Mesendoderm (in vitro differentiated cells): ENCODE results near the gene GASK1A.

Experiments
- DNase-seq: peaks from one replicate; pipeline ENCODE4 v3.0.0; 2013
- H2AK5ac ChIP-seq: 2 replicates; pipeline ENCODE4 v1.6.1; 2013; ENCODE audit warnings: low read length, inconsistent platforms
- H2BK120ac ChIP-seq: 2 replicates; pipeline ENCODE4 v1.6.1; 2013; ENCODE audit warnings: low read depth, mild to moderate bottlenecking, low read length, moderate library complexity, mixed read lengths
- H2BK15ac ChIP-seq: replicated peaks from 2 replicates; pipeline ENCODE4 v1.6.1; 2013; ENCODE audit warnings: low read depth, mild to moderate bottlenecking, moderate library complexity
- H2BK5ac ChIP-seq: 2 replicates; pipeline ENCODE4 v1.6.1; 2013; ENCODE audit warnings: low read length, inconsistent platforms
- H3K18ac ChIP-seq: 2 replicates; pipeline ENCODE4 v1.6.1; 2013; ENCODE audit warnings: mild to moderate bottlenecking, low read length, mixed read lengths
- H3K23ac ChIP-seq: one replicate; pipeline ENCODE4 v1.6.1; 2013; ENCODE audit warnings: low read length
- H3K27ac ChIP-seq: 2 replicates; pipeline ENCODE4 v1.5.1; 2013; ENCODE audit warnings: low read depth, mild to moderate bottlenecking, inconsistent platforms, low read length, moderate library complexity
- H3K27me3 ChIP-seq: 2 replicates; pipeline ENCODE4 v1.6.1; 2013; ENCODE audit warnings: low read length, control low read depth, mild to moderate bottlenecking, inconsistent platforms; ENCODE audit not compliant: insufficient read depth, poor library complexity
- H3K36me3 ChIP-seq: 2 replicates; pipeline ENCODE4 v1.6.1; 2013; ENCODE audit warnings: low read length, inconsistent platforms; ENCODE audit not compliant: control insufficient read depth, insufficient read depth
- H3K4ac ChIP-seq: one replicate; pipeline ENCODE4 v1.6.1; 2013; ENCODE audit warnings: low read depth, mild to moderate bottlenecking, low read length, moderate library complexity
- H3K4me1 ChIP-seq: 2 replicates; pipeline ENCODE4 v1.6.1; 2013; ENCODE audit warnings: low read depth, low read length, inconsistent platforms; ENCODE audit not compliant: control insufficient read depth
- H3K4me2 ChIP-seq: 2 replicates; pipeline ENCODE4 v1.6.1; 2013; ENCODE audit warnings: low read length
- H3K4me3 ChIP-seq: 2 replicates; pipeline ENCODE4 v1.5.1; 2013; ENCODE audit warnings: mild to moderate bottlenecking, low read length
- H3K56ac ChIP-seq: one replicate; pipeline ENCODE4 v1.6.1; 2013; ENCODE audit warnings: low read length
- H3K79me1 ChIP-seq: 2 replicates; pipeline ENCODE4 v1.6.1; 2013; ENCODE audit warnings: low read length, inconsistent platforms
- H3K79me2 ChIP-seq: 2 replicates; pipeline ENCODE4 v1.6.1; 2013; ENCODE audit warnings: mild to moderate bottlenecking, low read length; ENCODE audit not compliant: control insufficient read depth, insufficient read depth
- H3K9ac ChIP-seq: 2 replicates; pipeline ENCODE4 v1.6.1; 2013; ENCODE audit warnings: low read length, inconsistent platforms
- H4K5ac ChIP-seq: one replicate; pipeline ENCODE4 v1.6.1; 2013; ENCODE audit warnings: low read length
- H4K8ac ChIP-seq: one replicate; pipeline ENCODE4 v1.6.1; 2013; ENCODE audit warnings: low read depth, mild to moderate bottlenecking, control low read depth, low read length, moderate library complexity
- WGBS: extraction: QIAGEN DNeasy Blood & Tissue Kit; methylation state at CpG from one replicate; pipeline ENCODE4 v1.1.7; 2013; ENCODE audit warnings: low lambda C conversion rate, missing lambda C conversion rate; ENCODE audit not compliant: insufficient coverage; ENCODE audit errors: extremely low coverage; 5-methylcytosine and 5-hydroxymethylcytosine counted together

GASK1A gene

GRCh38 chr3:43034911-43035310 is 55.8 kb downstream of the GASK1A start:
- Histone ChIP-seq H3K27me3 (no peaks in the 10 kb centered on the region), H2BK120ac (no peak overlapping the region), H2BK5ac (no peak overlapping the region), H3K79me2 (no peaks in the 10 kb centered on the region), H3K36me3 (no peaks in the 10 kb centered on the region), H4K5ac (no peak overlapping the region), H3K79me1 (no peaks in the 10 kb centered on the region), H3K9ac (no peak overlapping the region), H3K23ac (no peak overlapping the region), H3K4me1 (no peaks in the 10 kb centered on the region), H3K18ac (no peak overlapping the region), H3K4me2 (no peak overlapping the region), H3K56ac (no peak overlapping the region), H2AK5ac (no peak overlapping the region), H3K27ac (no peak overlapping the region), H3K4ac (no peak overlapping the region), H2BK15ac (no peak overlapping the region), H4K8ac (no peak overlapping the region), H3K4me3 (no peak overlapping the region)
- WGBS, result no CpG with 5 or more reads among the region's 4 CpGs
- no peak for DNase-seq

- H2BK15ac ChIP-seq, result no peak overlapping the region
- DNase-seq, result no peak
- H3K79me2 ChIP-seq, result no peaks in the 10 kb centered on the region
- no peaks in the 10 kb centered on the region for H3K4me1 ChIP-seq
- no peak overlapping the region for H3K4me2 ChIP-seq
- WGBS, result no CpG with 5 or more reads among the region's 5 CpGs
- no peak overlapping the region for H3K18ac ChIP-seq
- H3K56ac ChIP-seq, result no peak overlapping the region
- no peaks in the 10 kb centered on the region for H3K27me3 ChIP-seq
- no peak overlapping the region for H2BK120ac ChIP-seq
- H3K23ac ChIP-seq, result no peak overlapping the region
- H3K4me3 ChIP-seq, result no peak overlapping the region
- H3K36me3 ChIP-seq, result no peaks in the 10 kb centered on the region
- no peak overlapping the region for H3K27ac ChIP-seq
- H2AK5ac ChIP-seq, result no peak overlapping the region
- no peak overlapping the region for H3K9ac ChIP-seq
- H4K5ac ChIP-seq, result no peak overlapping the region
- no peak overlapping the region for H2BK5ac ChIP-seq
- H3K4ac ChIP-seq, result no peak overlapping the region
- H3K79me1 ChIP-seq, result no peaks in the 10 kb centered on the region
- H4K8ac ChIP-seq, result no peak overlapping the region
These were observed 56.8 kb downstream of the GASK1A start for GRCh38 chr3:43035801-43036365.

GRCh38 chr3:43036621-43037423 is 57.7 kb downstream of the GASK1A start:
- Histone ChIP-seq H3K9ac (no peak overlapping the region), H2BK15ac (no peak overlapping the region), H3K4me1 (no peaks in the 10 kb centered on the region), H4K8ac (no peak overlapping the region), H3K79me1 (no peaks in the 10 kb centered on the region), H3K56ac (no peak overlapping the region), H3K36me3 (no peaks in the 10 kb centered on the region), H4K5ac (no peak overlapping the region), H3K23ac (no peak overlapping the region), H2BK120ac (no peak overlapping the region), H3K4ac (no peak overlapping the region), H3K18ac (no peak overlapping the region), H3K27me3 (no peaks in the 10 kb centered on the region), H3K4me3 (no peak overlapping the region), H2BK5ac (no peak overlapping the region), H3K27ac (no peak overlapping the region), H2AK5ac (no peak overlapping the region), H3K4me2 (no peak overlapping the region), H3K79me2 (no peaks in the 10 kb centered on the region)
- no peak for DNase-seq
- no CpG with 5 or more reads among the region's 9 CpGs for WGBS

DNA sequence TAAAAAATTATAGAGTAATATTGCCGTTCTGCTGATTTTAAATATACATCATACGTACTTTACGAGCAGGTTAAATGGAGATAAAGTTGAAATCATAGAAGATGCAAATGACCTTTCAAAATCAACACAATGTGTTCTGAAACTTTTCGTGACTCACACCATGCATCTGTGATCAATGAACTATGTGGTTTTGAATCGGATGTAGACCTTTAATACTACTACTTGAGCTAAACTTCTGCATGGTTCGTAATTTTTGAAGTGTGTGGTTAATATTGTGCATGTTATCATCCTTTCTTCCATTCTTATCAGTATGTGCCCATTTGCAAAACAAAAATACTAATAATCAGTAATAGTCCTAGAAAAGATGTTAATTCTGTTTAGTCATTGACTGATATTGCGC is 58.9 kb downstream of the GASK1A start:
- H3K4ac ChIP-seq, result no peak overlapping the region
- no peaks in the 10 kb centered on the region for H3K79me2 ChIP-seq
- no peak overlapping the region for H3K27ac ChIP-seq
- H3K27me3 ChIP-seq, result no peaks in the 10 kb centered on the region
- no peak overlapping the region for H3K4me2 ChIP-seq
- no peak overlapping the region for H2BK120ac ChIP-seq
- no peak overlapping the region for H3K18ac ChIP-seq
- no peak overlapping the region for H2BK15ac ChIP-seq
- H3K4me1 ChIP-seq, result no peaks in the 10 kb centered on the region
- no peak overlapping the region for H2BK5ac ChIP-seq
- no peak overlapping the region for H3K9ac ChIP-seq
- no peaks in the 10 kb centered on the region for H3K36me3 ChIP-seq
- no peak overlapping the region for H4K8ac ChIP-seq
- no peak overlapping the region for H3K4me3 ChIP-seq
- H4K5ac ChIP-seq, result no peak overlapping the region
- no CpG with 5 or more reads among the region's 7 CpGs for WGBS
- no peak overlapping the region for H2AK5ac ChIP-seq
- no peak overlapping the region for H3K56ac ChIP-seq
- H3K79me1 ChIP-seq, result no peaks in the 10 kb centered on the region
- H3K23ac ChIP-seq, result no peak overlapping the region
- DNase-seq, result no peak

DNA sequence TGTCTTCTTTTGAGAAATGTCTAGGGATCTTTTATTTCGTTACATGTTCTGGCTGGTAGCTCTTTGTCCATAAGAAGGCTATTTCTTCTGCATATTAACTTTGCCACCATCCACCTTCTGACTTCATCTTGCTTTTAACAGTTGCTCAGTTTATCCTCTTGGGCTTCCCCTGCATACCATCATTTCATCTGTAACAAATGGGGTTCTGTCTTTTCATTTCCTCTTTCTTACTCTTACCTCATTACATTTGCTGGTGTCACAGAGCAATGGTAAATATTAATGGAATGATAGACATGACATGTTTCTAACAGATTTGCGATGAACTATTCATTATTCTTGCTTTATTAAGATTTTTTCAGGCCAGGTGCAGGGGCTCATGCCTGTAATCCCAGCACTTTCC is 62.4 kb downstream of the GASK1A start:
- Histone ChIP-seq H3K79me1 (no peaks in the 10 kb centered on the region), H3K27me3 (no peaks in the 10 kb centered on the region), H3K4ac (no peak overlapping the region), H3K4me3 (no peak overlapping the region), H4K5ac (no peak overlapping the region), H3K27ac (no peak overlapping the region), H3K36me3 (no peaks in the 10 kb centered on the region), H3K4me2 (no peak overlapping the region), H3K9ac (no peak overlapping the region), H3K56ac (no peak overlapping the region), H3K4me1 (no peaks in the 10 kb centered on the region), H2BK5ac (no peak overlapping the region), H2BK120ac (no peak overlapping the region), H2AK5ac (no peak overlapping the region), H4K8ac (no peak overlapping the region), H2BK15ac (no peak overlapping the region), H3K18ac (no peak overlapping the region), H3K79me2 (no peaks in the 10 kb centered on the region), H3K23ac (no peak overlapping the region)
- no CpG with 5 or more reads among the region's 2 CpGs for WGBS
- no peak for DNase-seq
